ENCODE results near the gene CARMIL1. TPM values are rescaled to one million over a fixed set of nuclear protein-coding genes. Genes with fewer than 3 reads are reported as not detected.
"Not testable (repeated sequence)": the region's sequence is repeated elsewhere in the genome, so short reads cannot be mapped to it uniquely, and the experiment has no call there.

Gene CARMIL1
- total and polyA plus RNA-seq, 8 donors: 5.9 to 9.4 (median 7.8) TPM

DNA sequence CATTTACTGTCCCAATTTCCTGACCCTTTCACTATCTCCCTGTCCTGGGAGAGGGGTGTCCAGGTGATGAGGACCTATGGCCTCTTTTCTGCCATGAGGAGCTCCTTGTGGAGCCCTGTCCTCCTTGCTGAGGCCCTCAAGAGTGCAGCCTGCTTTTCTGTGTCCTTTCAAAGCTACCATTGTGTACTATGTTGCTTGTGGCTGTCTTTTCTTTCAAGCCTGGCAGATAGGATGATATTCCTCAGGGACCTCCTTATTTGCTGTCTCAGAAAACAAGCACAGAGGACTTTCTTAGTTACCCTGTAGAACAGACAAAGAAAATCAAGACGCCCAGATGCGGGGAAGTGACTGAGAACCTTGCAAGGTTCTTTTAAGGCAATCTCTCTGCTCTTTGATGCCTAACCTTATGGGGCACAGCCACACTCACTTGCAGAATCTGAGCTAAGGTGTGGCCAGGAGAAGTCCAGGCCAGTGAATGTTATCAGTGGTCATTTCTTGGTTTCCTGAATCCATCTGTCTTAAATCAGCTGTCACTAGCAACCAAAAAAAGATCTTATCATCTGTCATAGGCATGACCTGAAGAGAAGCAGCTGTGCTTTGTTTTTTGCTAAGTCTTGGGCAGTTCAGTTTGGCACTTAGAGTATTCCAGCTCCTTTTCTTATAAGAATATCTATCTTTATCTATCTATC is 17.2 kb downstream of the CARMIL1 start:
- intact Hi-C loops (cut with DNase I): no loop called here
- WGBS, 2 donors: 92 to 93% methylated on average over 2 of the region's 2 CpGs
- H3K4me1 ChIP-seq: no peaks in the 10 kb centered on the region
- FAIRE-seq (no peak), ATAC-seq (no peak), DNase-seq (no peak)
- no peak overlapping the region for H3K27ac ChIP-seq
- no peak overlapping the region for H3K4me3 ChIP-seq
- no peaks in the 10 kb centered on the region for H3K9me3 ChIP-seq
- no peak for TF ChIP-seq CTCF (IDR thresholded peaks at IDR 0.05)
- H3K36me3 ChIP-seq: no peaks in the 10 kb centered on the region
- no peaks in the 10 kb centered on the region for H3K27me3 ChIP-seq

GRCh38 chr6:25297039-25297441 is 17.9 kb downstream of the CARMIL1 start:
- ATAC-seq: peak in 2 of 4 donors; percentile 32 to 44
- H3K27me3 ChIP-seq: no peaks in the 10 kb centered on the region
- H3K4me3 ChIP-seq: no peak overlapping the region
- no peaks in the 10 kb centered on the region for H3K36me3 ChIP-seq
- no peak for DNase-seq
- no peak for TF ChIP-seq CTCF (IDR thresholded peaks at IDR 0.05)
- H3K27ac ChIP-seq: no peak overlapping the region
- 69 to 84% methylated on average over 2 of the region's 2 CpGs for WGBS, 2 donors
- FAIRE-seq: no peak
- H3K9me3 ChIP-seq: no peaks in the 10 kb centered on the region
- H3K4me1 ChIP-seq: peaks cover 0 to 5% (median 0%) of the 10 kb centered on the region in 3 donors
- intact Hi-C loops (cut with DNase I): no loop called here

DNA sequence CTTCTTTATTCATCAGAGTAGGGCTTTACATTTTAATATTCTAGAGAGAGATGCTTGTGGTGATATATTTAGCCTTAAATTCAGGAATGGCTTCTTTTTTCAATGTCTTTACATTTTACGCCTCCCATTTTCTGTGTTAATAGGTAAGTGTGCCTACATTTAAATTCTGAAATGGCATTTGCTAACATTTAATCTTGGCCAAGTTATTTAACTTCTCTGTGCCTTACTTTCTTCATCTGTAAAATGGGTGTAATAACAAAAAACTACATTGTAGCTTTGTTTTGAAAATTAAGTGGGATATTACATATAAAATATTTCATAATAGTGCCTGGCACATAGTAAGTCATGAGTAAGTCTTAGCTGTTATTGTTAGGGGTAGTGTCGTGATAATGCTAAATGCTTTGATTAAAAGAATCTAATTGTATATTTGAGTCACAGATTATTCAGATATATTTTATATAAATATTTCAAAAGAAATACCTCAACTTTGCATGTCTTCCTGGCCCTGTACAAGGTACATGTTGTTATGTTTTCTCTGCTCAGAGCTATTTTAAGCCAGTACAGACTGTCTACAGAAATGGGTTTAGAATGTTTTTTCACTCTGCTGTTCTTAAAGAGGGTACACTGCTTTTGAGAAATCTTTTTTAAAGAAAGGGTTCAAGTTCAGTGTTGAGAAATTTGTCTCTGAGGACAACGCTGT is 18.8 kb downstream of the CARMIL1 start:
- no peak for DNase-seq
- TF ChIP-seq CTCF (IDR thresholded peaks at IDR 0.05): no peak
- no peaks in the 10 kb centered on the region for H3K27me3 ChIP-seq
- H3K27ac ChIP-seq: no peak overlapping the region
- no peak overlapping the region for H3K4me3 ChIP-seq
- 88 to 91% methylated on average over 3 of the region's 3 CpGs for WGBS, 2 donors
- H3K36me3 ChIP-seq: no peaks in the 10 kb centered on the region
- ATAC-seq: no peak
- FAIRE-seq: no peak
- H3K9me3 ChIP-seq: no peaks in the 10 kb centered on the region
- peaks cover 0 to 14% (median under 1%) of the 10 kb centered on the region in 3 donors for H3K4me1 ChIP-seq
- intact Hi-C loops (cut with DNase I): no loop called here

- H3K27ac ChIP-seq; intact Hi-C loops (cut with DNase I); H3K9me3 ChIP-seq; H3K27me3 ChIP-seq; DNase-seq; H3K4me3 ChIP-seq; ATAC-seq; H3K36me3 ChIP-seq; FAIRE-seq: not testable (repeated sequence)
- H3K4me1 ChIP-seq: peaks cover 0 to 18% (median 5%) of the 10 kb centered on the region in 3 donors
- 89 to 97% methylated on average over 8 of the region's 8 CpGs for WGBS, 2 donors
Measured at GRCh38 chr6:25298523-25298865, 19.3 kb downstream of the CARMIL1 start.

GRCh38 chr6:25301362-25301761 is 22.2 kb downstream of the CARMIL1 start:
- Histone ChIP-seq H3K36me3 (no peaks in the 10 kb centered on the region), H3K9me3 (no peaks in the 10 kb centered on the region), H3K27me3 (no peaks in the 10 kb centered on the region), H3K4me1 (peaks cover 0 to 19% (median 8%) of the 10 kb centered on the region in 3 donors), H3K27ac (no peak overlapping the region), H3K4me3 (no peak overlapping the region)
- ATAC-seq (peak in 1 of 4 donors; percentile 58), DNase-seq (no peak), FAIRE-seq (no peak)
- intact Hi-C loops (cut with DNase I): no loop called here
- WGBS, 2 donors: 78 to 84% methylated on average over 3 of the region's 3 CpGs
- TF ChIP-seq CTCF (IDR thresholded peaks at IDR 0.05): no peak

Measured in pancreas (tissue), 10 donors.